Measurements from ENCODE around the gene PLCH1.

Gene PLCH1

GRCh38 chr3:155594526-155595187 lies 150.2 kb downstream of the PLCH1 start:
- Histone ChIP-seq H3K27ac (no peak overlapping the region), H3K36me3 (replicated peaks) (no peaks in the 10 kb centered on the region), H3K4me3 (ENCODE audit: low read depth, low read length) (no peak overlapping the region), H3K27me3 (replicated peaks) (no peaks in the 10 kb centered on the region)
- TF ChIP-seq, protein P1, sequence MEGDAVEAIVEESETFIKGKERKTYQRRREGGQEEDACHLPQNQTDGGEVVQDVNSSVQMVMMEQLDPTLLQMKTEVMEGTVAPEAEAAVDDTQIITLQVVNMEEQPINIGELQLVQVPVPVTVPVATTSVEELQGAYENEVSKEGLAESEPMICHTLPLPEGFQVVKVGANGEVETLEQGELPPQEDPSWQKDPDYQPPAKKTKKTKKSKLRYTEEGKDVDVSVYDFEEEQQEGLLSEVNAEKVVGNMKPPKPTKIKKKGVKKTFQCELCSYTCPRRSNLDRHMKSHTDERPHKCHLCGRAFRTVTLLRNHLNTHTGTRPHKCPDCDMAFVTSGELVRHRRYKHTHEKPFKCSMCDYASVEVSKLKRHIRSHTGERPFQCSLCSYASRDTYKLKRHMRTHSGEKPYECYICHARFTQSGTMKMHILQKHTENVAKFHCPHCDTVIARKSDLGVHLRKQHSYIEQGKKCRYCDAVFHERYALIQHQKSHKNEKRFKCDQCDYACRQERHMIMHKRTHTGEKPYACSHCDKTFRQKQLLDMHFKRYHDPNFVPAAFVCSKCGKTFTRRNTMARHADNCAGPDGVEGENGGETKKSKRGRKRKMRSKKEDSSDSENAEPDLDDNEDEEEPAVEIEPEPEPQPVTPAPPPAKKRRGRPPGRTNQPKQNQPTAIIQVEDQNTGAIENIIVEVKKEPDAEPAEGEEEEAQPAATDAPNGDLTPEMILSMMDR (IDR thresholded peaks at IDR 0.05; ENCODE audit: low read depth, low read length, missing control alignments): no peak
- in situ Hi-C loops (cut with HindIII; ENCODE audit: low pct_ligation_motif_present, low sequenced_read_pairs): no loop called here
- no peak for DNase-seq

- TF ChIP-seq, protein P1 (IDR thresholded peaks at IDR 0.05; ENCODE audit: low read depth, low read length, missing control alignments): no peak
- no peak for DNase-seq
- Histone ChIP-seq H3K36me3 (replicated peaks) (no peaks in the 10 kb centered on the region), H3K4me3 (ENCODE audit: low read depth, low read length) (no peak overlapping the region), H3K27ac (no peak overlapping the region), H3K27me3 (replicated peaks) (no peaks in the 10 kb centered on the region)
- in situ Hi-C loops (cut with HindIII; ENCODE audit: low pct_ligation_motif_present, low sequenced_read_pairs): no loop called here
Observed at GRCh38 chr3:155587581-155587980, 157.3 kb downstream of the PLCH1 start.

- Histone ChIP-seq H3K27ac (no peak overlapping the region), H3K27me3 (replicated peaks) (no peaks in the 10 kb centered on the region), H3K36me3 (replicated peaks) (no peaks in the 10 kb centered on the region), H3K4me3 (ENCODE audit: low read depth, low read length) (no peak overlapping the region)
- TF ChIP-seq, protein P1 (IDR thresholded peaks at IDR 0.05; ENCODE audit: low read depth, low read length, missing control alignments): no peak
- no peak for DNase-seq
- in situ Hi-C loops (cut with HindIII; ENCODE audit: low pct_ligation_motif_present, low sequenced_read_pairs): no loop called here
Observed at GRCh38 chr3:155585384-155585783, 159.5 kb downstream of the PLCH1 start.

DNA sequence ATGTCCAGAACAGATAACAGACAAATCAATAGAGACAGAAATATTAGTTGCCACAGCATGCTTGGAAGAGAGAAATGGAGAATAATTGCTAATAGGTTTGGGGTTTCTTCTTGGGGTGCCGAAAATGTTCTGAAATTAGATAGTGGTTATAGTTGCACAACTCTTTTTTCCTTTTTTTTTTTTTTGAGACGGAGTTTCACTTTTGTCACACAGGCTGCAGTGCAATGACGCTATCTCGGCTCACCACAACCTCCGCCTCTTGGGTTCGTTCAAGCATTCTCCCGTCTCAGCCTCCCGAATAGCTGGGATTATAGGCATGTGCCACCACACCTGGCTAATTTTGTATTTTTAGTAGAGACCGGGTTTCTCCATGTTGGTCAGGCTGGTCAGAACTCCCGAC lies 163.3 kb downstream of the PLCH1 start:
- Histone ChIP-seq H3K27me3 (replicated peaks) (no peaks in the 10 kb centered on the region), H3K36me3 (replicated peaks) (no peaks in the 10 kb centered on the region), H3K4me3 (ENCODE audit: low read depth, low read length) (no peak overlapping the region), H3K27ac (no peak overlapping the region)
- in situ Hi-C loops (cut with HindIII; ENCODE audit: low pct_ligation_motif_present, low sequenced_read_pairs): no loop called here
- DNase-seq: no peak
- TF ChIP-seq, protein P1 (IDR thresholded peaks at IDR 0.05; ENCODE audit: low read depth, low read length, missing control alignments): no peak

DNA sequence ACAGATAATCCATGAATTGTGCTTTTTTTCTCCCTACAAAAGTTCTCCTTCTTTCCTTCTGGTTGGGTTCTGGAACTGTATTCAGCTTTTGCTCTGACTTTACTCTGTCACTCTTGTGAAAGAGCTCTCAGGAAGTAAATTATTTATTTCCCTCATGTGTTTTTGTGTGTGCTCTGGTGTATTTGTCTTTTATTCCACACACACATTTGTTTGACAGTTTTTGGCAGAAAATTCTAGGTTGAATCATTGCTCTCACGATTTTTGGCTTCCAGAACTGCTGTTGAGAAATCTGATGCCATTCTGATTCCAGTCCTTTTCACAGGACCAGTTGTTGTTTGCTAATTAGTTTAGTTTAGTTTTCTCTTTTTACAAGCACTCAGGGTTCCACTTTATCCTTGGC lies 172.8 kb downstream of the PLCH1 start:
- in situ Hi-C loops (cut with HindIII; ENCODE audit: low pct_ligation_motif_present, low sequenced_read_pairs): no loop called here
- no peak overlapping the region for H3K4me3 ChIP-seq (ENCODE audit: low read depth, low read length)
- TF ChIP-seq, protein P1 (IDR thresholded peaks at IDR 0.05; ENCODE audit: low read depth, low read length, missing control alignments): no peak
- no peaks in the 10 kb centered on the region for H3K27me3 ChIP-seq (replicated peaks)
- no peaks in the 10 kb centered on the region for H3K36me3 ChIP-seq (replicated peaks)
- H3K27ac ChIP-seq: no peak overlapping the region
- DNase-seq: no peak

DNA sequence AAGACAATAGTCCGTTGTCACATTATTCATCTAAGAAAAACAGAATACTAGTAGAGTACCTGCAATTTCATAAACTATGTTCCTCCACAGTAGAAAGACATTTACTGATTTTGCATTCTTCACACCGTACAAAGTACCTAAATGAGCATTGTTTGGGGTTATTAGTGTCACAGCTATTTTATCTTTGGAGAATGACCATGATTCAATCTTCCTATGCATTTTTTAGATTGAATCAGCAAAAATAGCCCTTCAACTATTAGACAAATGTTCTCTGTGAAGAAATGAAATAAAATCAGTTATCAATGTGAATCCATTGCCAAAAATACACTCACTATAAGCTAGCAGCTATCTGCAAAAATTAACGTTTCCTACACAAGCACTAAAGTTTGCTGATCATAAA lies 176.6 kb downstream of the PLCH1 start:
- TF ChIP-seq, protein P1 (IDR thresholded peaks at IDR 0.05; ENCODE audit: low read depth, low read length, missing control alignments): no peak
- H3K36me3 ChIP-seq (replicated peaks): no peaks in the 10 kb centered on the region
- in situ Hi-C loops (cut with HindIII; ENCODE audit: low pct_ligation_motif_present, low sequenced_read_pairs): no loop called here

More for the DNA sequence above, 176.6 kb downstream of the PLCH1 start:
- no peak for DNase-seq
- Histone ChIP-seq H3K27ac (no peak overlapping the region), H3K27me3 (replicated peaks) (no peaks in the 10 kb centered on the region), H3K4me3 (ENCODE audit: low read depth, low read length) (no peak overlapping the region)

Measured in brain microvascular endothelial cell (primary cell).